Coronary artery (tissue), 2 donors: ENCODE measurements around the gene TBL2.
"Not testable (repeated sequence)": the region's sequence is repeated elsewhere in the genome, so short reads cannot be mapped to it uniquely, and the experiment has no call there.

ENCODE experiments used
- DNase-seq: peaks from one replicate; pipeline ENCODE4 v3.0.0-alpha.2; 2017; ENCODE audit warnings: low spot score
- H3K27ac ChIP-seq, 2 donors: fragments of 200-600 bp; sonication (generic); one replicate each; pipeline ENCODE4 v1.5.1; 2016 to 2019
- H3K4me3 ChIP-seq: fragments of 200-600 bp; sonication (generic); 2 replicates; pipeline ENCODE4 v1.5.1; 2016; ENCODE audit warnings: mild to moderate bottlenecking, moderate library complexity
- TF ChIP-seq, protein P1 (sequence below): fragments of 200-600 bp; sonication (generic); IDR thresholded peaks from one replicate; pipeline ENCODE4 v1.5.1; 2019; ENCODE audit warnings: antibody characterized with exemption

The TBL2 gene

DNA sequence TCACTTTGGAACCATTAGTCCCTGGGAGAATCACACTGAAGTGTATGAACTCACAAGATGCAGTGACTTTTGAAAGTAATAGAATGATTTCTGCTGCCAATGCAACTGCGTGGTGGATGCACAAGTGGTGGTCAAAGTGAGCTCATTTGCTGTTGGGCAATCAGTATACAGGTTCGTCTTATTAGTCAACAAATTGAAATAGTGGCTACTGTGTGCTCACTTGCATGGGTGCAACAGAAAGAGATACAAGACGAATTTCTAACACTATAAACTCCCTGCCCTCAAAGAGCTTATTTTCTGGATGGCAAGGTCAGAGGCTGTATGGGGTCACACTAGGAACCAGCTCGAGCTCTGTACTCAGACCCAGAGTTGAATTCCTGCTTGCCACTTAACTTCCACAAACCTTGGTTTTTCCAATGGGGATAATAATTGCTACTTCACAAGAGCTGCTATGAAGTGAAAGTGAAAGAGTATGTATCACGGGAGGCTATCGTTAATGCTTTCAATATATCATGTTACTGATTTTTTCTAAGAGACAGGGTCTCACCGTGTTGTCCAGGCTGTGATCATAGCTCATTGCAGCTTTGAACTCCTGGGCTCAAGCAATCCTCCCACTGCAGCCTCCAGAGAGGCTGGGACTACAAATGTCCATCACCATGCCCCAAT, 12.6 kb downstream of the TBL2 start:
- TF ChIP-seq, protein P1, sequence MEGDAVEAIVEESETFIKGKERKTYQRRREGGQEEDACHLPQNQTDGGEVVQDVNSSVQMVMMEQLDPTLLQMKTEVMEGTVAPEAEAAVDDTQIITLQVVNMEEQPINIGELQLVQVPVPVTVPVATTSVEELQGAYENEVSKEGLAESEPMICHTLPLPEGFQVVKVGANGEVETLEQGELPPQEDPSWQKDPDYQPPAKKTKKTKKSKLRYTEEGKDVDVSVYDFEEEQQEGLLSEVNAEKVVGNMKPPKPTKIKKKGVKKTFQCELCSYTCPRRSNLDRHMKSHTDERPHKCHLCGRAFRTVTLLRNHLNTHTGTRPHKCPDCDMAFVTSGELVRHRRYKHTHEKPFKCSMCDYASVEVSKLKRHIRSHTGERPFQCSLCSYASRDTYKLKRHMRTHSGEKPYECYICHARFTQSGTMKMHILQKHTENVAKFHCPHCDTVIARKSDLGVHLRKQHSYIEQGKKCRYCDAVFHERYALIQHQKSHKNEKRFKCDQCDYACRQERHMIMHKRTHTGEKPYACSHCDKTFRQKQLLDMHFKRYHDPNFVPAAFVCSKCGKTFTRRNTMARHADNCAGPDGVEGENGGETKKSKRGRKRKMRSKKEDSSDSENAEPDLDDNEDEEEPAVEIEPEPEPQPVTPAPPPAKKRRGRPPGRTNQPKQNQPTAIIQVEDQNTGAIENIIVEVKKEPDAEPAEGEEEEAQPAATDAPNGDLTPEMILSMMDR: no peak
- peak overlapping the region; percentile 14 for H3K4me3 ChIP-seq
- no peak overlapping the region for H3K27ac ChIP-seq
- no peak for DNase-seq

DNA sequence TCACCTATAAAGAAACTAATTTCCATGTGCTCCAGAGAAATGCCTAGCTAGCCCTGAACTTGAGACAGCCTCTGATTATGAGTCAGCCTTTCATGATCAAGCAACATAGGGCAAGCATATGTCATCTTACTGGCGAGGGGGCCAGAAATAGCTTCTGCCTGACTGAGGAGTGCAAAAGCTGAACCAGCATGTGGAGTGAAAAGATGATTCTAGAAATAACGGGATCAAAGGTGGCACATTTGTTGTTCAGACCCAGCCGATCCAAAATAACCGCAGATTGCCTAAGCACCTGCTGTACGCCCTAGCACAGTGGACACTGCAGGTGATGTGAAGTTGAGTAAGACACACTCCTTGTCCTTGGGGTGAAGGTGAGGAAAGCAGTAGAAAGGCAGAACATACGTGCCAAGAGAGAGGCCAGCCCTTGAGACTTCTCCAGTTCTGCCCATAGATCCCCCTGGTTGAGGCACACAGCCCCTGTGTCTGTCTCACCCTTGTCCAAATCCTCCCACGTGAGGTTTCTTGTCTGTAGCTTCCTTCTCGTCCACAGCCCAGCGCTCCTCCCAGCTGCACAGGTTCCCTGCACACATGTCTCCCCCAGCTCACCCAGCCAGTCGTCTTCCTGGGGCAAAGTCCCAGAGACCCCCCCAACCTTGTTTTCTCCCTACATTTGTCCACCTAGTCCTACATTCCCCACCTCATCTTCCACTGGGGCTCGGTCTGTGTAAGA, 18.1 kb downstream of the TBL2 start:
- no peak overlapping the region for H3K27ac ChIP-seq
- H3K4me3 ChIP-seq: no peak overlapping the region
- TF ChIP-seq, protein P1: no peak
- no peak for DNase-seq

DNA sequence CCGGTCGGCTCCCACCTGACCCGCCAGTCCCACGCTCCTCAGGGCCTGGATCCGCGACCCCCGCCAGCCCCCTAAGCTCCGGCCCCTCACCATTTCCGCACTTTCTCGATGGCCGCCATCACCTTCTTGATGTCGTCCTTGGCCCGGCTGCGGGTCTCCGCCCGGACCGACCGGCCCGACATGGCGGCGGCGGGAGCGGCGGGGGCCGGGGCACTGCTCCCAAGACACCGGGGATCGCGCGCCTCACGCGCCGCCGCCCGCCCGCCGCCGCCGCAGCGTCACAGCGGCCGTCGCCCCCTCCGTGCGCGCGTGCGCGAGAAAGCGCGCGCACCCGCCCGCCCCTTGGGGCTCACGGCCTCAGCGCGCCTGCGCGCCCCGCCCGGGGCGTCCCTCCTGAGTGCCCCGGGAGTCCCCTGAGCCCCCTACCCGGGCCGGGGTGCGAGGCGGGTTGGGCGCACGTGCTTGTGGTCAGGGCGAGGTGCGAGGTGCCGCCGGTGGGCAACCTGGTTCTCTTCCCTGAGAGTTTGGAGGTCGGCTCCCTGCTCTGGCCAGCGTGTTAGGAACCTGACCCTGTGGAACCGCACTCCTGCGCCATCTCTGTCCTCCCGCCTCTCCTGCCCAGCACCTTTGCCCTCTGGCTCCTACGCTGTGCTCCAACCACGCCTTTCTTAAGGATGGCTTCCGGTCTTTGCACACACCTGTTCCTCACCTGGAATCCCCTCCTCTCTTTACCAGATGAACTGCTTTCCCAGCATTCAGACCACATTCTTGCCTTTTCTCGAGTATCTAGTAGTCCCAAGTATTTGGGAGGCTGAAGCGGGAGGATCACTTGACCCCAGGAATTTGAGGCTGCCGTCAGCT, 20.8 kb downstream of the TBL2 start, which contains the start of gene BCL7B:
BCL7B (minus strand) TSS at position 294 of the 861 bp plus-strand sequence; CDS start at position 182, 112 bp downstream.
- Histone ChIP-seq H3K4me3 (peak within 1 kb of the TSS; percentile 87), H3K27ac (peak within 1 kb of the TSS; percentile 99)
- DNase-seq: peak; percentile 84
- TF ChIP-seq, protein P1: no peak

DNA sequence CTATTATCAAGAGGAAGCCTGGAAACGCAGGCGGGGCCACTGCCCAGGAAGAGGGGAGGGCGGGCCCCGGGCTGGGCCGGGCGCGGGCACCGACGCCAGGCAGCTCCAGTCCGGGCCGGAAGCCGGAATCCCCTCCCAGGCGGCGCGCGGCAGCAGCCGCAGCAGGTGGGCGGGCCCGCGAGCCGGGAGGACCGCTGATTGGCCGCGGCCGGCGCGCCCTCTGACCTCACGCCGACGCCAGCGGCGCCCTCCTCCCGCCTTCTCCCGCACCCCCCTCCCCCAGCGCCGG, 21.3 kb downstream of the TBL2 start:
- peak overlapping the region; percentile 87 for H3K4me3 ChIP-seq
- peak overlapping the region; percentile 99 for H3K27ac ChIP-seq
- peak; percentile 96 for DNase-seq
- TF ChIP-seq, protein P1: no peak

- Histone ChIP-seq H3K4me3 (peak overlapping the region; percentile 87), H3K27ac (peak overlapping the region; percentile 99)
- TF ChIP-seq, protein P1: no peak
- DNase-seq: no peak
These were observed 21.9 kb downstream of the TBL2 start for GRCh38 chr7:73556208-73557107.

GRCh38 chr7:73555411-73555982, 22.9 kb downstream of the TBL2 start:
- DNase-seq: no peak
- H3K27ac ChIP-seq: no peak overlapping the region
- TF ChIP-seq, protein P1: no peak
- H3K4me3 ChIP-seq: peak overlapping the region; percentile 87

- H3K27ac ChIP-seq, H3K4me3 ChIP-seq, DNase-seq: not testable (repeated sequence)
These were observed 28.3 kb downstream of the TBL2 start for GRCh38 chr7:73550093-73550492.
